Adrenal gland (tissue), 12 donors: ENCODE results near the gene GMDS. TPM values are rescaled to one million over a fixed set of nuclear protein-coding genes. Genes with fewer than 3 reads are reported as not detected.
"Not testable (repeated sequence)": the region's sequence is repeated elsewhere in the genome, so short reads cannot be mapped to it uniquely, and the experiment has no call there.

Experiments
- DNase-seq, 7 donors: peaks; one replicate each; pipeline ENCODE4 v3.0.0-alpha.2; 2019 to 2020
- H3K27ac ChIP-seq, 5 donors: fragments of 200-600 bp; sonication (generic) in 4 of 5; 1 replicate in 3 of 5; 2 replicates in 2 of 5; pipeline versions ENCODE4 v1.5.1 to v1.8.0; 2016 to 2020; ENCODE audit warnings: mild to moderate bottlenecking in 1 of 5
- H3K27me3 ChIP-seq: fragments of 200-600 bp; 2 replicates; pipeline ENCODE4 v1.8.0; 2021
- H3K36me3 ChIP-seq, 2 donors: fragments of 200-600 bp; replicated peaks in 1 of 2; 1 replicate in 1 of 2; 2 replicates in 1 of 2; pipeline versions ENCODE4 v1.5.1 to v1.8.0; 2018 to 2022
- H3K4me1 ChIP-seq, 2 donors: fragments of 200-600 bp; replicated peaks in 1 of 2; 1 replicate in 1 of 2; 2 replicates in 1 of 2; pipeline versions ENCODE4 v1.5.1 to v1.8.0; 2018 to 2021
- H3K4me3 ChIP-seq, 4 donors: fragments of 200-600 bp; sonication (generic) in 3 of 4; one replicate each; pipeline ENCODE4 v1.5.1; 2016 to 2018
- H3K9me3 ChIP-seq, 3 donors: fragments of 200-600 bp; sonication (generic) in 1 of 3; replicated peaks in 1 of 3; 1 replicate in 2 of 3; 2 replicates in 1 of 3; pipeline versions ENCODE4 v1.5.1 to v1.8.0; 2016 to 2021
- POLR2A ChIP-seq, 2 donors: fragments of 450-650 bp; IDR thresholded peaks; one replicate each; pipeline ENCODE4 v1.6.1; 2017; ENCODE audit warnings: antibody characterized with exemption in 2 of 2, mild to moderate bottlenecking in 2 of 2, moderate library complexity in 1 of 2
- WGBS, 4 donors: extraction: QIAGEN DNeasy Blood & Tissue Kit in 2 of 4; methylation state at CpG; one replicate each; pipeline versions ENCODE4 v1.1.5 to v1.1.7; 2013 to 2017; 5-methylcytosine and 5-hydroxymethylcytosine counted together
- intact Hi-C, 2 donors: fragments of 100-400 bp; cut with DNase I; formaldehyde crosslinking; loops; one replicate each; pipeline versions ENCODE4 v1.14.1 to v1.15.0; 2022 to 2023
- polyA plus RNA-seq, 3 donors: library from polyadenylated mRNA; stranded (reverse); fragments of 200-250 nt in 2 of 3; fragments of 350-450 nt in 1 of 3; fragmentation: Illumina TruSeq in 1 of 3; extraction: RNeasy Lipid Tissue Mini Kit (QIAGEN cat#74804) in 1 of 3; gene quantifications; one replicate each; pipeline ENCODE4 v1.2.3, GENCODE V29; 2013 to 2014
- total RNA-seq, 9 donors: library from RNA; depleted of rRNA in 4 of 9; stranded (reverse); fragments of >200 nt in 4 of 9; fragments of 120-200 nt in 1 of 9; fragmentation: NEBNext Ultra II Directional in 1 of 9; extraction: Animal tissue kit (Norgen Biotek cat#: 25700) in 1 of 9; gene quantifications; one replicate each; pipeline versions ENCODE4 v1.1.0 to v1.2.4, GENCODE V29; 2013 to 2023
- TF ChIP-seq, protein P1 (sequence below), 6 experiments: fragments of 450-650 bp in 4 of 6; fragments of 200-600 bp in 2 of 6; sonication (generic) in 1 of 6; IDR thresholded peaks; 1 replicate in 5 of 6; 2 replicates in 1 of 6; pipeline versions ENCODE4 v1.5.1 to v1.8.0; 2016 to 2021; ENCODE audit warnings: antibody characterized with exemption in 6 of 6, mild to moderate bottlenecking in 2 of 6, moderate library complexity in 1 of 6
- donor health status: healthy with polysubstance abuse.
- donor health status: Bipolar disorder and iron deficiency.
- donor health status: DM: yes; HTN: yes; CAD: no.
- donor health status: DM: no; HTN: no; CAD: no.
- donor health status: DM: no; HTN: no; CAD: no.
- donor health status: DM: yes; HTN: yes; CAD: no.

GMDS gene
- total and polyA plus RNA-seq, 12 donors, result 8.5 to 39.2 (median 15.2) TPM

DNA sequence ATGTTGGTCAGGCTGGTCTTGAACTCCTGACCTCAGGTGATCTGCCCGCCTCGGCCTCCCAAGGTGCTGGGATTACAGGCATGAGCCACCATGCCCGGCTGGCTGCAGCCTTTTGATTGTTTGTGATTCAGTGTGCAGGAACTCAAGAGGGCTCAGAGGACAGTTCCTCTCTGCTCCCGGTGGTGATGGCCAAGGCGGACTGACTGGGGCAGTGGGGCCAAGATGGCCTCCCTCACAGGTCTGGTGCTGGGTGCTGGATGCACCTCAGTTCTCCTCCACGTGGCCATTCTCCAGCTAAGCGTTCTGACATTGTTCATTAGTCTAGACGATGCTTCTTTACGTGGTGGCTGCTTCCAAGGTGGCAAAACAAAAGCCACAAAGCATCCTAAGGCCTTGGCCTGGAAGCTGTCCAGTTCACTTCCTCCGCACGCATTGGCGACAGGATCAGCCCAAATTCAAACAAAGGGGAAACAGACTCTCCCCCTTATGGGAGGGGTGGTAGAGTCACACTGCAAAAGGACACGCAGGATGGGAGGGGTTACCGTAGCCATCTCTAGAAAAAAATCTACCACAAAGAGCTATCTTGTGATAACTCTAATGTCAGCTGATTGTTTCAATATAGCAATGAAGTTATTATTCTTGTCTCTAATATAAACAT lies 488.8 kb downstream of the GMDS start:
- peaks cover 0 to 2% of the 10 kb centered on the region in 2 donors for H3K4me1 ChIP-seq
- H3K9me3 ChIP-seq, result no peaks in the 10 kb centered on the region
- H3K4me3 ChIP-seq, result no peak overlapping the region
- no peak for DNase-seq
- H3K27me3 ChIP-seq, result no peaks in the 10 kb centered on the region
- WGBS, 4 donors, result 75 to 90% (median 82%) methylated on average over 12 to 14 of the region's 14 CpGs
- H3K27ac ChIP-seq, result no peak overlapping the region
- H3K36me3 ChIP-seq, result no peaks in the 10 kb centered on the region
- intact Hi-C loops, result no loop called here
- TF ChIP-seq, protein P1, sequence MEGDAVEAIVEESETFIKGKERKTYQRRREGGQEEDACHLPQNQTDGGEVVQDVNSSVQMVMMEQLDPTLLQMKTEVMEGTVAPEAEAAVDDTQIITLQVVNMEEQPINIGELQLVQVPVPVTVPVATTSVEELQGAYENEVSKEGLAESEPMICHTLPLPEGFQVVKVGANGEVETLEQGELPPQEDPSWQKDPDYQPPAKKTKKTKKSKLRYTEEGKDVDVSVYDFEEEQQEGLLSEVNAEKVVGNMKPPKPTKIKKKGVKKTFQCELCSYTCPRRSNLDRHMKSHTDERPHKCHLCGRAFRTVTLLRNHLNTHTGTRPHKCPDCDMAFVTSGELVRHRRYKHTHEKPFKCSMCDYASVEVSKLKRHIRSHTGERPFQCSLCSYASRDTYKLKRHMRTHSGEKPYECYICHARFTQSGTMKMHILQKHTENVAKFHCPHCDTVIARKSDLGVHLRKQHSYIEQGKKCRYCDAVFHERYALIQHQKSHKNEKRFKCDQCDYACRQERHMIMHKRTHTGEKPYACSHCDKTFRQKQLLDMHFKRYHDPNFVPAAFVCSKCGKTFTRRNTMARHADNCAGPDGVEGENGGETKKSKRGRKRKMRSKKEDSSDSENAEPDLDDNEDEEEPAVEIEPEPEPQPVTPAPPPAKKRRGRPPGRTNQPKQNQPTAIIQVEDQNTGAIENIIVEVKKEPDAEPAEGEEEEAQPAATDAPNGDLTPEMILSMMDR (IDR thresholded peaks at IDR 0.05), result no peak
- no peak for TF ChIP-seq POLR2A (IDR thresholded peaks at IDR 0.05)

DNA sequence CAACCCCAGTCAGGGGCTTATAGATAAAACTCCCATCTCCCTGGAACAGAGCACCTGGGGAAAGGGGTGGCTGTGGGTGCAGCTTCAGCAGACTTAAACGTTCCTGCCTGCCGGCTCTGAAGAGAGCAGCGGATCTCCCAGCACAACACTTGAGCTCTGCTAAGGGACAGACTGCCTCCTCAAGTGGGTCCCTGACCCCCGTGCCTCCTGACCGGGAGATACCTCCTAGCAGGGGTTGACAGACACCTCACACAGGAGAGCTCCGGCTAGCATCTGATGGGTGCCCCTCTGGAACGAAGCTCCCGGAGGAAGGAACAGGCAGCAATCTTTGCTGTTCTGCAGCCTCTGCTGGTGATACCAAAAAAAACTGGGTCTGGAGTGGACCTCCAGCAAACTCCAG lies 494.3 kb downstream of the GMDS start:
- 92 to 97% (median 94%) methylated on average over 3 to 8 of the region's 8 CpGs for WGBS, 4 donors
- DNase-seq, H3K4me1 ChIP-seq, H3K36me3 ChIP-seq, intact Hi-C loops, H3K27ac ChIP-seq, H3K4me3 ChIP-seq, H3K27me3 ChIP-seq, H3K9me3 ChIP-seq: not testable (repeated sequence)

DNA sequence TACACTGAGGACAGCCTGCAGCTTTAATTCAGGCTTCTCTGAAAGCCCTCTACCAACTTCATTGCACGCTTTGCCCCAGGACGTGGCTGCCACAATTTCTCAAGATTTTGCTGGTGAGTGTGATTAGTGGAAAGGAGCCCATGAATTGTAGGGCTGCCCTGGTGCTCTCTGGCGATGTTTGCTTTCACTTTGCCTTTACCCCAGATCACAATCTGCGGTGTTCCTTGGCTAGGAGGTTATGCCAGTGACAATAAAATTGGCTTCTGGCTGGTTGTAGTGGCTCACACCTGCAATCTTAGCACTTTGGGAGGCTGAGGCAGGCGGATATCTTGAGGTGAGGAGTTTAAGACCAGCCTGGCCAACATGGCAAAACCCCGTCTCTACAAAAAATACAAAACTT lies 496.4 kb downstream of the GMDS start:
- no peak for DNase-seq
- Histone ChIP-seq H3K27me3 (no peaks in the 10 kb centered on the region), H3K9me3 (no peaks in the 10 kb centered on the region), H3K4me3 (no peak overlapping the region), H3K36me3 (no peaks in the 10 kb centered on the region), H3K27ac (no peak overlapping the region), H3K4me1 (no peaks in the 10 kb centered on the region)
- WGBS, 4 donors, result 88 to 95% (median 93%) methylated on average over 5 to 6 of the region's 6 CpGs
- intact Hi-C loops, result no loop called here
- TF ChIP-seq, protein P1 (IDR thresholded peaks at IDR 0.05), result no peak
- TF ChIP-seq POLR2A (IDR thresholded peaks at IDR 0.05), result no peak

DNA sequence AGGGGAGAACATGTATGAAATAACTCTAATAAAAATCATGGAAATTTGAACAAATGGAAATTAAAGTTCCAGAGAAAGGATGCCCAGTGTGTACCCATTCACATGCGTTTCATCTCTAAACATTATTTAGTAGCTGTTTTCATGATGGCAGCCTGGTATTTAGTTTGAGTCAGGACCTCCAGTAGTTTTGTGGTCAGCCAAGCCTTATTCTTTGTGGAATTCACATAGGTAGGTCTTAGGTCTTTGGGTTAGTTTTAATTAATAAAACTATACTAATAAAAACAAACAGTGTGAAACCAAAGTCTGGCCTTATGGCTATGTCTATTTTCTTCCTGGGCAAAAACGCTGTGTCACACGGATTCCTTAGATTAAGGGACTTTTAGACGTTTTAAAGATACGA lies 497.9 kb downstream of the GMDS start:
- H3K36me3 ChIP-seq, result no peaks in the 10 kb centered on the region
- TF ChIP-seq, protein P1 (IDR thresholded peaks at IDR 0.05), result no peak
- TF ChIP-seq POLR2A (IDR thresholded peaks at IDR 0.05), result no peak

DNA sequence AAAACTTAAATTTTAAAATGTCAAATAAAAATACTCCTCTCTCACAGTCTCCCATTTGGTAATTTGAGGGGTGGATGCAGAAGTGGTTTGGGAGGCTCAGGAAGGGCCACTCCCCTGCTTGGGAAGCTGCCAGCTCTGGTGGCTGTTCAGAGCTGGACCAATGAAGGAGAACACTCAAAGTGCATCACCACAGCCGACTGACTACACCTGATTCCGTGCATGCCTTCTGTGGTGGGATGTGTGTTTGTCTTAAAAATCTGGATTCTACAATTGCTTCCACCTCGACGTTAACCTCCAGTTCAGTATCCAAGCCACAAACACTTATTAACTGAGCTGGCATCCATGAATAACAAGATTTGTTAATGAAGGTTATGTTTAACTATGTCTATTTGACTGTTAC lies 498.4 kb downstream of the GMDS start:
- H3K27ac ChIP-seq, result no peak overlapping the region
- intact Hi-C loops, result no loop called here

More for the DNA sequence above, 497.9 kb downstream of the GMDS start:
- Histone ChIP-seq H3K27me3 (no peaks in the 10 kb centered on the region), H3K4me3 (no peak overlapping the region), H3K27ac (no peak overlapping the region), H3K4me1 (no peaks in the 10 kb centered on the region), H3K9me3 (no peaks in the 10 kb centered on the region)
- DNase-seq, result no peak
- 71 to 89% (median 79%) methylated on average over 5 of the region's 5 CpGs for WGBS, 4 donors
- intact Hi-C loops, result no loop called here

More for the DNA sequence above, 498.4 kb downstream of the GMDS start:
- Histone ChIP-seq H3K36me3 (no peaks in the 10 kb centered on the region), H3K4me3 (no peak overlapping the region), H3K9me3 (no peaks in the 10 kb centered on the region), H3K27me3 (no peaks in the 10 kb centered on the region), H3K4me1 (no peaks in the 10 kb centered on the region)
- WGBS, 4 donors, result 78 to 91% (median 85%) methylated on average over 4 of the region's 4 CpGs
- DNase-seq, result no peak
- TF ChIP-seq, protein P1 (IDR thresholded peaks at IDR 0.05), result no peak
- TF ChIP-seq POLR2A (IDR thresholded peaks at IDR 0.05), result no peak
